ENCODE results near the gene CHCHD5. TPM values are rescaled to one million over a fixed set of nuclear protein-coding genes. Genes with fewer than 3 reads are reported as not detected.
"Not testable (repeated sequence)": the region's sequence is repeated elsewhere in the genome, so short reads cannot be mapped to it uniquely, and the experiment has no call there.

CHCHD5 gene
- total RNA-seq, 1 experiment from 2014 or later, result 32.3 TPM

DNA sequence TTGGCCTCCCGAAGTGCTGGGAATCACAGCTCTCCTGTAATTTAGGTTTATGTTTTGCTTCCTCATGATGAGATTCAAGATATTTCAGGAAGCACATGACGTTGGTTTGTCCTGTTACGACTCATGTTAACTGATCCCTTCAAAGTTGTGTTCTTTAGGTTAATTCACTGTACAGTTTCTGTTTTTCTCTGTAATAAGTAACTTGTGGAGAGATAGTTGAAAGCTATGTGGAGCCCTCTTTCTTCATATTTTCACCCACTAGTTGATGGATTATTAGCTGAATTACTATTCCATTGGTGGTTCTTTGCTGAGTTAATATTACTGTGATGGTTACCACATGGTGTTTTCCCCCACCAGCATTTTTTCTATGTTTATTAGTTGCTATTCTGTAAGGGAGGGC, 18.3 kb upstream of the CHCHD5 start:
- no peak overlapping the region for H3K4me2 ChIP-seq (ENCODE audit: insufficient read depth, insufficient read length, low read length)
- H3K9ac ChIP-seq (ENCODE audit: extremely low read depth, insufficient read length, low read length), result no peak overlapping the region
- Mint-ChIP-seq H3K27ac (no peak overlapping the region), H3K4me1 (no peaks in the 10 kb centered on the region), H3K4me3 (no peak overlapping the region), H3K36me3 (ENCODE audit: insufficient read depth in 1 of 3, low read depth in 3 of 3) (peaks cover 48 to 92% (median 75%) of the 10 kb centered on the region in 3 experiments; a peak in 6 of 7 replicates), H3K9me3 (no peaks in the 10 kb centered on the region), H3K27me3 (ENCODE audit: low read depth) (no peaks in the 10 kb centered on the region)
- H3K79me2 ChIP-seq (ENCODE audit: insufficient read depth, low read length), result no peaks in the 10 kb centered on the region
- no peak overlapping the region for H2AK5ac ChIP-seq (ENCODE audit: insufficient read length, low read length)
- H3K79me1 ChIP-seq (ENCODE audit: insufficient read depth, low read depth, low read length, poor library complexity, severe bottlenecking), result no peaks in the 10 kb centered on the region
- TF ChIP-seq, protein P1, sequence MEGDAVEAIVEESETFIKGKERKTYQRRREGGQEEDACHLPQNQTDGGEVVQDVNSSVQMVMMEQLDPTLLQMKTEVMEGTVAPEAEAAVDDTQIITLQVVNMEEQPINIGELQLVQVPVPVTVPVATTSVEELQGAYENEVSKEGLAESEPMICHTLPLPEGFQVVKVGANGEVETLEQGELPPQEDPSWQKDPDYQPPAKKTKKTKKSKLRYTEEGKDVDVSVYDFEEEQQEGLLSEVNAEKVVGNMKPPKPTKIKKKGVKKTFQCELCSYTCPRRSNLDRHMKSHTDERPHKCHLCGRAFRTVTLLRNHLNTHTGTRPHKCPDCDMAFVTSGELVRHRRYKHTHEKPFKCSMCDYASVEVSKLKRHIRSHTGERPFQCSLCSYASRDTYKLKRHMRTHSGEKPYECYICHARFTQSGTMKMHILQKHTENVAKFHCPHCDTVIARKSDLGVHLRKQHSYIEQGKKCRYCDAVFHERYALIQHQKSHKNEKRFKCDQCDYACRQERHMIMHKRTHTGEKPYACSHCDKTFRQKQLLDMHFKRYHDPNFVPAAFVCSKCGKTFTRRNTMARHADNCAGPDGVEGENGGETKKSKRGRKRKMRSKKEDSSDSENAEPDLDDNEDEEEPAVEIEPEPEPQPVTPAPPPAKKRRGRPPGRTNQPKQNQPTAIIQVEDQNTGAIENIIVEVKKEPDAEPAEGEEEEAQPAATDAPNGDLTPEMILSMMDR (conservative IDR thresholded peaks at IDR 0.05), result no peak
- WGBS (ENCODE audit: extremely low coverage, insufficient read length, low lambda C conversion rate), result no CpG with 5 or more reads among the region's 3 CpGs
- H2BK120ac ChIP-seq (ENCODE audit: low read depth, low read length, poor library complexity, severe bottlenecking), result no peak overlapping the region
- H3T11ph ChIP-seq (ENCODE audit: low read length), result no peak overlapping the region
- H3K14ac ChIP-seq (ENCODE audit: insufficient read depth, low read length), result no peak overlapping the region
- no peaks in the 10 kb centered on the region for H3K4me1 ChIP-seq (ENCODE audit: insufficient read depth, low read length)
- H3K23me2 ChIP-seq (ENCODE audit: insufficient read length, low read depth, low read length, poor library complexity, severe bottlenecking), result no peaks in the 10 kb centered on the region
- H3K27ac ChIP-seq (ENCODE audit: insufficient read length, low read depth, low read length), result no peak overlapping the region
- no peaks in the 10 kb centered on the region for H3K27me3 ChIP-seq (ENCODE audit: insufficient read depth, low read length)
- H2AFZ ChIP-seq (ENCODE audit: low read length), result no peak overlapping the region
- H3K4ac ChIP-seq (ENCODE audit: low read depth, low read length), result no peak overlapping the region
- H4K91ac ChIP-seq (ENCODE audit: insufficient read length, low read depth, low read length), result no peak overlapping the region
- H3K56ac ChIP-seq (ENCODE audit: insufficient read length, low read depth, low read length), result no peak overlapping the region
- H4K5ac ChIP-seq (ENCODE audit: insufficient read length, low read depth, low read length), result no peak overlapping the region
- no peak overlapping the region for H3K23ac ChIP-seq (ENCODE audit: insufficient read length, low read depth, low read length)
- no peaks in the 10 kb centered on the region for H3K9me3 ChIP-seq (ENCODE audit: control insufficient read depth, low read depth, low read length)
- H2BK12ac ChIP-seq (ENCODE audit: insufficient read length, low read depth, low read length), result no peak overlapping the region
- no peak overlapping the region for H2BK20ac ChIP-seq (ENCODE audit: low read depth, low read length, poor library complexity, severe bottlenecking)
- DNase-seq, result no peak
- H4K8ac ChIP-seq (replicated peaks; ENCODE audit: insufficient read length, low read depth, low read length), result no peak overlapping the region
- H4K20me1 ChIP-seq (ENCODE audit: control insufficient read depth, insufficient read depth, insufficient read length), result no peaks in the 10 kb centered on the region
- H2BK15ac ChIP-seq (ENCODE audit: low read depth, low read length), result no peak overlapping the region
- no peak overlapping the region for H3K18ac ChIP-seq (ENCODE audit: insufficient read length, low read depth, low read length)
- no peak overlapping the region for H2BK5ac ChIP-seq (ENCODE audit: insufficient read length, low read length)

DNA sequence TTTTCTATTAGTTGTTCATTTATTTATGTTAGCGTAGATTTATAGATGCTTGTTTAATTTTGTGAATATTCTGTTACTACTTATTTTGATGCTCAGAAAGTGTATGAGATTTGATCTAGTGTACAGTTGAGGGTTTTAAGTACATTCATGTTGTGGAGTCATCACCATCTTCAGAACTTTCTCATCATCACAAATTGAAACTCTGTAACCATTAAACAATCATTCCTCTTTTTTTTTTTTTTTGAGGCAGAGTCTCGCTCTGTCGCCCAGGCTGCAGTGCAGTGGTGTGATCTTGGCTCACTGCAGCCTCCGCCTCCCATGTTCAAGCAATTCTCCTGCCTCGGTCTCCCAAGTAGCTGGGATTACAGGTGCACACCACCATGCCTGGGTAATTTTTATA, 17.9 kb upstream of the CHCHD5 start:
- H3K79me2 ChIP-seq (ENCODE audit: insufficient read depth, low read length); H3K9me3 Mint-ChIP-seq; H4K20me1 ChIP-seq (ENCODE audit: control insufficient read depth, insufficient read depth, insufficient read length); H3K9me3 ChIP-seq (ENCODE audit: control insufficient read depth, low read depth, low read length); H3K4me2 ChIP-seq (ENCODE audit: insufficient read depth, insufficient read length, low read length); H3K27ac ChIP-seq (ENCODE audit: insufficient read length, low read depth, low read length); H3T11ph ChIP-seq (ENCODE audit: low read length); H2BK15ac ChIP-seq (ENCODE audit: low read depth, low read length); H3K4me1 ChIP-seq (ENCODE audit: insufficient read depth, low read length); H4K91ac ChIP-seq (ENCODE audit: insufficient read length, low read depth, low read length); H3K4me3 Mint-ChIP-seq; H3K27me3 Mint-ChIP-seq (ENCODE audit: low read depth); H4K8ac ChIP-seq (replicated peaks; ENCODE audit: insufficient read length, low read depth, low read length); H4K5ac ChIP-seq (ENCODE audit: insufficient read length, low read depth, low read length); H3K79me1 ChIP-seq (ENCODE audit: insufficient read depth, low read depth, low read length, poor library complexity, severe bottlenecking); H2AK5ac ChIP-seq (ENCODE audit: insufficient read length, low read length); H3K56ac ChIP-seq (ENCODE audit: insufficient read length, low read depth, low read length); H2AFZ ChIP-seq (ENCODE audit: low read length); H3K18ac ChIP-seq (ENCODE audit: insufficient read length, low read depth, low read length); H3K27me3 ChIP-seq (ENCODE audit: insufficient read depth, low read length); DNase-seq; H3K27ac Mint-ChIP-seq; H3K14ac ChIP-seq (ENCODE audit: insufficient read depth, low read length); H3K4ac ChIP-seq (ENCODE audit: low read depth, low read length); H2BK20ac ChIP-seq (ENCODE audit: low read depth, low read length, poor library complexity, severe bottlenecking); H3K23me2 ChIP-seq (ENCODE audit: insufficient read length, low read depth, low read length, poor library complexity, severe bottlenecking); H2BK5ac ChIP-seq (ENCODE audit: insufficient read length, low read length); H2BK12ac ChIP-seq (ENCODE audit: insufficient read length, low read depth, low read length); H3K23ac ChIP-seq (ENCODE audit: insufficient read length, low read depth, low read length); H2BK120ac ChIP-seq (ENCODE audit: low read depth, low read length, poor library complexity, severe bottlenecking); H3K9ac ChIP-seq (ENCODE audit: extremely low read depth, insufficient read length, low read length); H3K4me1 Mint-ChIP-seq: not testable (repeated sequence)
- WGBS (ENCODE audit: extremely low coverage, insufficient read length, low lambda C conversion rate), result no CpG with 5 or more reads among the region's 5 CpGs
- peaks cover 50 to 92% (median 75%) of the 10 kb centered on the region in 3 experiments; a peak in 6 of 7 replicates for H3K36me3 Mint-ChIP-seq (ENCODE audit: insufficient read depth in 1 of 3, low read depth in 3 of 3)
